Measurements from ENCODE around the gene PTPRJ.

DNA sequence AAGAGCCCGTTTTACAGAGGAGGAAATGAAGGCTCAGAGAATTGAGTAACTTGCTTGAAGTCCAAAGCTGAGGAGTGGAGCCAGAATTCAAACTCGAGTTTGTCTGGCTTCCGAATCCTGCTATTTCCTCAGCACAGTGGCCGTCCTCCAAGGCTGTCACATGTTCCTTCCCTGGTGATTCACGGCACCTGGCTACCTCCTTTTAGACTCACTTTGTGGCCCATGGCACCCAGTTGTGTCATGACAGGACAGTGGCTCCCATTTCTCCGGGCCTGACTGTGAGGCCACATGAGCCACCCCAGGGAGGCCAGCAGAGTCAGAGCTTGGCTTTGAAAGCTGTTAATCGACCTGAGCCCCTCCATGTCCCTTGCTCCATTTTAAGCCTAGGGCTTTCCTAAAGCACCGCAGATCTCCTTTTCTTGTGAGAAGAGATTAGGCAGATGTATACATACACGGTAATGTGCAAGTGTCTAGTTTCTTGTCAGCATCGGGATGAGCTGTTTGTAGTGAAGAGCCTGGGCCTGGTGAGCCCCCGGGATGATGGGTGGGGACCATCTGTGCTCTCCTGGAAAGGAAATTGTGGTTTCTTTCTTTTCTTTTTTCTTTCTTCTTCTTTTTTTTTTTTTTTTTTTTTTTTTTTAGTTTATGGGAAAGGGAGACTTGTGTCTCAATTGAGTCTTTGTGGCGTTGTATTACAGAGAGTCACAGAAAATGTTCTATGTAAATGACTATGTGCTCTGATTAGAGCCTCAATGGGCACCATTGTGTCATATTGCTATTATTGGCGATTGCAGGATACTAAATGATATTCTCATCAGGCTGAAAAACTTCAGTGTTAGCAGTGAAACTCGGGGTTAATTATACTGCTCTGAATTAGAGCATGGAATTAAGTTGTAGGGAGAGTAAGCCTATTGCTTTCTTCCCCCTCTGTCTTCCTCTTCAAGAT lies 54.8 kb downstream of the PTPRJ start:
- TF ChIP-seq, protein P1, sequence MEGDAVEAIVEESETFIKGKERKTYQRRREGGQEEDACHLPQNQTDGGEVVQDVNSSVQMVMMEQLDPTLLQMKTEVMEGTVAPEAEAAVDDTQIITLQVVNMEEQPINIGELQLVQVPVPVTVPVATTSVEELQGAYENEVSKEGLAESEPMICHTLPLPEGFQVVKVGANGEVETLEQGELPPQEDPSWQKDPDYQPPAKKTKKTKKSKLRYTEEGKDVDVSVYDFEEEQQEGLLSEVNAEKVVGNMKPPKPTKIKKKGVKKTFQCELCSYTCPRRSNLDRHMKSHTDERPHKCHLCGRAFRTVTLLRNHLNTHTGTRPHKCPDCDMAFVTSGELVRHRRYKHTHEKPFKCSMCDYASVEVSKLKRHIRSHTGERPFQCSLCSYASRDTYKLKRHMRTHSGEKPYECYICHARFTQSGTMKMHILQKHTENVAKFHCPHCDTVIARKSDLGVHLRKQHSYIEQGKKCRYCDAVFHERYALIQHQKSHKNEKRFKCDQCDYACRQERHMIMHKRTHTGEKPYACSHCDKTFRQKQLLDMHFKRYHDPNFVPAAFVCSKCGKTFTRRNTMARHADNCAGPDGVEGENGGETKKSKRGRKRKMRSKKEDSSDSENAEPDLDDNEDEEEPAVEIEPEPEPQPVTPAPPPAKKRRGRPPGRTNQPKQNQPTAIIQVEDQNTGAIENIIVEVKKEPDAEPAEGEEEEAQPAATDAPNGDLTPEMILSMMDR (conservative IDR thresholded peaks at IDR 0.05; ENCODE audit: low read depth, low read length) = no peak
- TF ChIP-seq EZH2 (IDR thresholded peaks at IDR 0.05; ENCODE audit: low read length, unreplicated experiment) = no peak
